H1 (cell line): ENCODE data around the gene HECTD1.

Experiments
- CREB1 ChIP-seq: IDR thresholded peaks from 2 replicates; pipeline ENCODE4 v1.6.1; 2012; ENCODE audit warnings: inconsistent platforms
- EZH2 ChIP-seq: fragments of 200-600 bp; sonication (generic); IDR thresholded peaks from 2 replicates; pipeline ENCODE4 v1.7.1; 2012; ENCODE audit warnings: low read depth, mild to moderate bottlenecking, moderate library complexity, low read length, inconsistent platforms; ENCODE audit not compliant: severe bottlenecking
- HDAC2 ChIP-seq, 2 experiments: fragments of 300-600 bp in 1 of 2; sonication (generic) in 1 of 2; IDR thresholded peaks; 2 replicates each; pipeline ENCODE4 v1.6.1; 2011 to 2012; ENCODE audit warnings: low read depth in 2 of 2, low read length in 2 of 2, mild to moderate bottlenecking in 2 of 2, moderate library complexity in 2 of 2, borderline replicate concordance in 1 of 2, inconsistent platforms in 1 of 2
- KDM5A ChIP-seq: fragments of 200-600 bp; IDR thresholded peaks from 2 replicates; pipeline ENCODE4 v1.7.1; 2012; ENCODE audit warnings: mild to moderate bottlenecking, low read length, inconsistent platforms, mixed read lengths
- RFX5 ChIP-seq: IDR thresholded peaks from 2 replicates; pipeline ENCODE4 v1.6.1; 2011; ENCODE audit warnings: low read depth, low read length, improper control_type of control experiment, borderline replicate concordance
- SP1 ChIP-seq: IDR thresholded peaks from 2 replicates; pipeline ENCODE4 v1.6.1; 2011; ENCODE audit warnings: low read depth, low read length
- SRF ChIP-seq: IDR thresholded peaks from 2 replicates; pipeline ENCODE4 v1.6.1; 2011; ENCODE audit warnings: mild to moderate bottlenecking, low read depth, low read length, moderate library complexity
- TF ChIP-seq, protein P1 (sequence below): IDR thresholded peaks from 2 replicates; pipeline ENCODE4 v1.6.1; 2012; ENCODE audit warnings: inconsistent platforms
- TF ChIP-seq, protein P2 (sequence below): IDR thresholded peaks from 2 replicates; pipeline ENCODE4 v1.6.1; 2011; ENCODE audit warnings: low read length, improper control_type of control experiment
- TF ChIP-seq, protein P3 (sequence below), 3 experiments: IDR thresholded peaks; 1 replicate in 2 of 3; 2 replicates in 1 of 3; pipeline versions ENCODE4 v1.5.1 to v1.6.1; 2011; ENCODE audit warnings: low read length in 3 of 3, mild to moderate bottlenecking in 3 of 3, inconsistent platforms in 2 of 3, low read depth in 1 of 3, moderate library complexity in 1 of 3; ENCODE audit not compliant: insufficient read depth in 1 of 3; ENCODE audit errors: control extremely low read depth in 1 of 3

DNA sequence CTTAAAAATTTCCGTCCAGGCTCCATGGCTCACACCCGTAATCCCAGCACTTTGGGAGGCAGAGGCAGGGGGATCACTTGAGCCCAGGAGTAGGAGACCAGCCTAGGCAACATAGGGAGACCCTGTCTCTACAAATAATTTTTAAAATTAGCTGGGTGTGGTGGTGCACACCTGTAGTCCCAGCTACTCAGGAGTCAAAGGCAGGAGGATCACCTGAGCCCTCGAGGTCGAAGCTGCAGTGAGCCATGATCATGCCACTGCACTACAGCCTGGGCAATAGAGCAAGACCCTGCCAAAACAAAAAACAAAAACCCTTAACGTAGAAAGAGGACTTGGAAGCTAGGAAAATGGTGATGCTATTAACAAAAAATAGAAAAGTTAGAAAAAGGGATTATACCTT is 2.0 kb upstream of the HECTD1 start:
- TF ChIP-seq HDAC2 (IDR thresholded peaks at IDR 0.05; ENCODE audit: borderline replicate concordance in 1 of 2, low read depth in 2 of 2, low read length in 2 of 2), result no peak
- TF ChIP-seq, protein P1, sequence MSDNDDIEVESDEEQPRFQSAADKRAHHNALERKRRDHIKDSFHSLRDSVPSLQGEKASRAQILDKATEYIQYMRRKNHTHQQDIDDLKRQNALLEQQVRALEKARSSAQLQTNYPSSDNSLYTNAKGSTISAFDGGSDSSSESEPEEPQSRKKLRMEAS, result no peak
- TF ChIP-seq RFX5, result no peak
- no peak for TF ChIP-seq CREB1
- TF ChIP-seq, protein P2, sequence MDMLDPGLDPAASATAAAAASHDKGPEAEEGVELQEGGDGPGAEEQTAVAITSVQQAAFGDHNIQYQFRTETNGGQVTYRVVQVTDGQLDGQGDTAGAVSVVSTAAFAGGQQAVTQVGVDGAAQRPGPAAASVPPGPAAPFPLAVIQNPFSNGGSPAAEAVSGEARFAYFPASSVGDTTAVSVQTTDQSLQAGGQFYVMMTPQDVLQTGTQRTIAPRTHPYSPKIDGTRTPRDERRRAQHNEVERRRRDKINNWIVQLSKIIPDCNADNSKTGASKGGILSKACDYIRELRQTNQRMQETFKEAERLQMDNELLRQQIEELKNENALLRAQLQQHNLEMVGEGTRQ, result no peak
- TF ChIP-seq, protein P3, sequence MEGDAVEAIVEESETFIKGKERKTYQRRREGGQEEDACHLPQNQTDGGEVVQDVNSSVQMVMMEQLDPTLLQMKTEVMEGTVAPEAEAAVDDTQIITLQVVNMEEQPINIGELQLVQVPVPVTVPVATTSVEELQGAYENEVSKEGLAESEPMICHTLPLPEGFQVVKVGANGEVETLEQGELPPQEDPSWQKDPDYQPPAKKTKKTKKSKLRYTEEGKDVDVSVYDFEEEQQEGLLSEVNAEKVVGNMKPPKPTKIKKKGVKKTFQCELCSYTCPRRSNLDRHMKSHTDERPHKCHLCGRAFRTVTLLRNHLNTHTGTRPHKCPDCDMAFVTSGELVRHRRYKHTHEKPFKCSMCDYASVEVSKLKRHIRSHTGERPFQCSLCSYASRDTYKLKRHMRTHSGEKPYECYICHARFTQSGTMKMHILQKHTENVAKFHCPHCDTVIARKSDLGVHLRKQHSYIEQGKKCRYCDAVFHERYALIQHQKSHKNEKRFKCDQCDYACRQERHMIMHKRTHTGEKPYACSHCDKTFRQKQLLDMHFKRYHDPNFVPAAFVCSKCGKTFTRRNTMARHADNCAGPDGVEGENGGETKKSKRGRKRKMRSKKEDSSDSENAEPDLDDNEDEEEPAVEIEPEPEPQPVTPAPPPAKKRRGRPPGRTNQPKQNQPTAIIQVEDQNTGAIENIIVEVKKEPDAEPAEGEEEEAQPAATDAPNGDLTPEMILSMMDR (IDR thresholded peaks at IDR 0.05; ENCODE audit: control extremely low read depth in 1 of 3, insufficient read depth in 1 of 3, low read depth in 1 of 3, low read length in 3 of 3), result no peak
- TF ChIP-seq EZH2, result no peak
- no peak for TF ChIP-seq SRF
- TF ChIP-seq KDM5A, result no peak
- TF ChIP-seq SP1, result no peak
